Measurements from ENCODE around the gene CLCA1.

- TF ChIP-seq GATA2 (IDR thresholded peaks at IDR 0.05; ENCODE audit: low read depth, low read length) (no peak), GATA3 (IDR thresholded peaks at IDR 0.05; ENCODE audit: low read depth, low read length) (no peak)
Measured at GRCh38 chr1:86521522-86521891, 52.8 kb downstream of the CLCA1 start.

All from SH-SY5Y (cell line).